H7 (cell line): Measurements from ENCODE around the gene APMAP. TPM values are rescaled to one million over a fixed set of nuclear protein-coding genes. Genes with fewer than 3 reads are reported as not detected.

ENCODE experiments used
- DNase-seq: peaks from one replicate; pipeline ENCODE4 v3.0.0; 2012
- H3K27me3 ChIP-seq: 2 replicates; pipeline ENCODE4 v1.6.0; 2011; ENCODE audit warnings: mild to moderate bottlenecking, low read length; ENCODE audit not compliant: control insufficient read depth, insufficient read depth
- H3K36me3 ChIP-seq: replicated peaks from 2 replicates; pipeline ENCODE4 v1.5.1; 2011; ENCODE audit warnings: low read length; ENCODE audit not compliant: control insufficient read depth, insufficient read depth
- H3K4me3 ChIP-seq: 2 replicates; pipeline ENCODE4 v1.5.1; 2011; ENCODE audit warnings: low read depth, mild to moderate bottlenecking, control low read depth, low read length, moderate library complexity; ENCODE audit not compliant: insufficient read depth
- total RNA-seq: library from RNA; depleted of rRNA; stranded (reverse); fragments of >200 nt; shearing (Covaris generic); gene quantifications from 2 replicates; pipeline ENCODE4 v1.2.3, GENCODE V29; 2014

APMAP gene
- total RNA-seq, 1 experiment from 2014 or later = 63.5 TPM

GRCh38 chr20:25017257-25017803 lies 24.8 kb upstream of the APMAP start:
- Histone ChIP-seq H3K27me3 (no peaks in the 10 kb centered on the region), H3K4me3 (no peak overlapping the region), H3K36me3 (no peaks in the 10 kb centered on the region)
- peak; percentile 71 for DNase-seq

DNA sequence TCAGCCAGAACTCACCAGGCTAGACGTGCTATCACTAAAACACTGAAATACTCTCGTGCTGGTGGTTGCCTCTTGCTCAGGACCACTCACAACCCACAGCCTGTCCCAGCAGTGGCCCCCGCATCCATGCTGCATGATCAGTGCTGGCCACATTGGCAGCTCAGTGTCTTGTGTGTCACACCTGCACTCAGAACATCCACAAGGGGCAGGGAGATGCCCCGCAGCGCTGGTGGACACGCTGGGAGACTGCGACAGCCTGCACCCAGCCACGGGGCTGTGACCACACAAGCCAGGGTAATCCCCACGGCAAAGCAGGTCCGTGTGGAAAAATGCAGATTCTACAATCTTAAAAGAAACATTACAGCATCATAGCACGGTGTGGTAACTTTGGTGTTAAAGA lies 23.9 kb upstream of the APMAP start:
- no peaks in the 10 kb centered on the region for H3K36me3 ChIP-seq
- no peak for DNase-seq
- H3K4me3 ChIP-seq = no peak overlapping the region
- H3K27me3 ChIP-seq = no peaks in the 10 kb centered on the region

- Histone ChIP-seq H3K27me3 (no peaks in the 10 kb centered on the region), H3K4me3 (no peak overlapping the region), H3K36me3 (no peaks in the 10 kb centered on the region)
- no peak for DNase-seq
Measured at GRCh38 chr20:25015986-25016385, 23.4 kb upstream of the APMAP start.

DNA sequence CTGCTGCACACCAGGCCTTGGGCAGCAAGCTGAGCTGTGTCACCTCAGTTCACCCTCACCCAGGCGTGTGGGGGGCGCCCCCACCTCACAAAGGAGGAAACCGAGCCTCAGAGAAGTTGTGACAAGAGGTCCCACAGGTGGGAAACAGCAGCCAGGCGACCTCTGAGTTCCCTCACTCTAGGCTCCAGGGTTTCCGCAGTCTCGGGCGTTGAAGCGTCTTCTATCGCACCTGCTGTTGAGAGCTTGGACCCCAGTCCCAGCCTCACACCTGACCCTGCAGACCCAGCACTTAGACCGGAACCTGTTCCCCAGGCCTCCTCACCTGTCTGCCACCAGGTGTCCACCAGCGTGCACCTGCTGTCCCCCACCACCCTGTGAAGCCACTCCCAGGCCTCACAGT lies 22.3 kb upstream of the APMAP start:
- Histone ChIP-seq H3K4me3 (no peak overlapping the region), H3K36me3 (no peaks in the 10 kb centered on the region), H3K27me3 (no peaks in the 10 kb centered on the region)
- no peak for DNase-seq

DNA sequence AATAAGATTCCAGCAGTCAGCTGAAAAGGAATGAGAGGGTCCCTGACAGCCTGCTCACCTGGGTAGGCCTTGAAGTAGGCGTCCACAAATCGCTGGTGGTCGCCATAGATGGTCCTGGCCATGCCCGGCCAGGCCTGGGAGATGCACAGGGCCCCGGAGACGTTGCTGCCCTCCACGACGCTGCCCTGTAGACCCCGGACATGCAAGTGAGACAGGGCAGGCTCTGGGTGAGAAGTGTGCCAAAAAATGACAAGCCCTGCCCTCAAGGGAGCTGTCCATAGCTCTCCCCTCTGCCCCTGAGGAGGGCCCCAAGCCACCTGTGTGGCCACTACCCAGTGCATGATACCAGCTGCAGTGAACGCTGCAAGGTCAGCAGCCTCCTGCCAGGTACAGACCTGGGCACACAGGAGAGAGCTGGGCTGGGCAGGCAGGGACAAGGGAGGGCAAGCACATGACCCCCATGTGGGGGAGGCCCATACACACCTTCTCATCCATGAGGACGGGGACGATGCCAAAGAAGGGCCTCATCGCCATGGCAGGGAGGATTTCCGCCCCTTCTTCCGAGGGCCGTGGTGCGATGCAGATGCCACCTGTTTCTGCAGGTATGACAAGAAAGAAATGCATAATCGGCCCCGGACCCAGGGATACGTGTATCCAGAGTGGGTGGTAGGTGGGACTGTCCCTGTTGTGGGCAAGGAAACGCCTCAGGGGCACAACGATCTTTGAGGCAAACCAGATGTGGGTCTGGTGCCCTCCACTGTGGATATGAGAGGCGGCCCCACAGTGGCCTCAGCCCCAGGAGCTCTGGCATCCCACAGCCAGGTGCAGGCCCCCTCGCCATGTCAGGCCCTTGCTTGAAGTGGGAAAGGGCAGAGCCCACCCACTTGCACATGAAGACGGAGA lies 21.2 kb upstream of the APMAP start:
- Histone ChIP-seq H3K27me3 (no peaks in the 10 kb centered on the region), H3K36me3 (no peaks in the 10 kb centered on the region), H3K4me3 (no peak overlapping the region)
- DNase-seq = no peak

DNA sequence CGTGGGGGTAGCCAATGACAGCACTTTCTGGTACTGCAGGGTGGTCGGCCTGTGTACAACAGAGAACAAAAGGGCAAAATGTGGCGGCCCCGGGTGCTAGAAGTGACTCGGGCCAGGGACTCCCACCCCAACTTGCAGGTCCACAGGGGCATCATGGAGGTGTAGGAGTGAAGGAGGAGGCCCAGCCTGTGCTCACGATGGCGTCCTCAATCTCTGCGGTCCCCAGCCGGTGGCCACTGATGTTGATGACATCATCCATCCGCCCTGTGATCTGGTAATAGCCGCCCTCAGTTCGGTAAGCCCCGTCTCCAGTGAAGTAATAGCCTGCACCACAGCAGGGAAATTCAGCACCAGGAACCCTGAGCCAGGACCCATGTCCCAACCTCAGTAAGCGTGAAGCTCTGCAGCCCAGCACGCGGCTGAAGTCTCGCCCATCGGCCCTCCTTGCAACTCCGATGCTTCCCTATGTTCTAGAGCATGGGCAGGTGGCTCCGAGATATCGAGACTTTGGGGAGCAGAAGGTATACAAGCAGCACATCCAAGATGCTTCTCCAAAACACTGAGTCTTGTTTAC lies 20.2 kb upstream of the APMAP start:
- H3K27me3 ChIP-seq = no peaks in the 10 kb centered on the region
- H3K36me3 ChIP-seq = no peaks in the 10 kb centered on the region
- no peak overlapping the region for H3K4me3 ChIP-seq
- DNase-seq = no peak

GRCh38 chr20:25011831-25012241 lies 19.3 kb upstream of the APMAP start:
- no peak overlapping the region for H3K4me3 ChIP-seq

GRCh38 chr20:25011261-25011660 lies 18.7 kb upstream of the APMAP start:
- H3K4me3 ChIP-seq = no peak overlapping the region
- no peak for DNase-seq
- no peaks in the 10 kb centered on the region for H3K36me3 ChIP-seq
- H3K27me3 ChIP-seq = no peaks in the 10 kb centered on the region

More at GRCh38 chr20:25011831-25012241, 19.3 kb upstream of the APMAP start:
- Histone ChIP-seq H3K36me3 (no peaks in the 10 kb centered on the region), H3K27me3 (no peaks in the 10 kb centered on the region)
- no peak for DNase-seq

DNA sequence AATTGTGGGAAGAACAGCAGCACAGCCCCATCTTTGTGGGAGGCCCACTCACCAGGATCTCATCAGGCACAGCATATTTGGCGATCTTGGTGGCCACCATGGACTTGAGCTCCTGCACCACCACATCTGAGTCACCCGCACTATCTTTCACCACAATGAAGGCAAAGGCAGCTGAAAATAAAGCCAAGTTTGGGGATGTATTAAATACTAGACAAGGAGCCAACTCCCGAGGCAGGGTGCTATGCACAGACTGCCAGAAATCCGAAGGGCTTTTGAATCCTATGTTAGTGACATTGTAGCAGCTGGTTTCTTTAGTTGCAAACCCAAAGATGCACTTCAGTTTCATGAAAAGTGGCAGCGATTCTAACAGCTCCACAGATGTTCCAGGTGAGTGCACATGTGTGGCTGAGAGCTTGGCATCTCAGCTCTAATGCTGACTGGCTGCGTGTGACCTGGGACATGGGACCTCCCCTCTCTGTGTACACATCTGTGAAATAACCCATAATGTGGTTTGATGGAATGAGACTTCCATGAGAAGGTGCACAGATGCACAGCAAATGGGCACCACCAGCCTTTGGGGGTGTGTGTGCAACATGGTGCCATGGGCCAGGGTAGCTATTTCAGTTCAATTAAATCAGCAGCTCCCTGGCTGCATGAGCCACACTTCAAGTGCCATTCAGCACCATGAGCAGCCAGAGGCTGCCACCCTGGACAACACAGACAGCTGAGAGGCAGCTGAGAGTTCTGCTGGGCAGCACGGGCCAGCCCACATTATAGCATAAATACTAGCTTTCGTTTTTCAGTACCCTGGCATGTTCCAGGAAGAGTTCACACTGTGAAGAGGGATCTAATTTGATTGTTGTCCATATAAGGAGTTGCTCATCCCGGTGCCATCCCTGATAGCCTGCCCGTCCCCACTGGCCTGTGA lies 16.9 kb upstream of the APMAP start:
- DNase-seq = no peak
- Histone ChIP-seq H3K36me3 (no peaks in the 10 kb centered on the region), H3K4me3 (no peak overlapping the region), H3K27me3 (no peaks in the 10 kb centered on the region)

DNA sequence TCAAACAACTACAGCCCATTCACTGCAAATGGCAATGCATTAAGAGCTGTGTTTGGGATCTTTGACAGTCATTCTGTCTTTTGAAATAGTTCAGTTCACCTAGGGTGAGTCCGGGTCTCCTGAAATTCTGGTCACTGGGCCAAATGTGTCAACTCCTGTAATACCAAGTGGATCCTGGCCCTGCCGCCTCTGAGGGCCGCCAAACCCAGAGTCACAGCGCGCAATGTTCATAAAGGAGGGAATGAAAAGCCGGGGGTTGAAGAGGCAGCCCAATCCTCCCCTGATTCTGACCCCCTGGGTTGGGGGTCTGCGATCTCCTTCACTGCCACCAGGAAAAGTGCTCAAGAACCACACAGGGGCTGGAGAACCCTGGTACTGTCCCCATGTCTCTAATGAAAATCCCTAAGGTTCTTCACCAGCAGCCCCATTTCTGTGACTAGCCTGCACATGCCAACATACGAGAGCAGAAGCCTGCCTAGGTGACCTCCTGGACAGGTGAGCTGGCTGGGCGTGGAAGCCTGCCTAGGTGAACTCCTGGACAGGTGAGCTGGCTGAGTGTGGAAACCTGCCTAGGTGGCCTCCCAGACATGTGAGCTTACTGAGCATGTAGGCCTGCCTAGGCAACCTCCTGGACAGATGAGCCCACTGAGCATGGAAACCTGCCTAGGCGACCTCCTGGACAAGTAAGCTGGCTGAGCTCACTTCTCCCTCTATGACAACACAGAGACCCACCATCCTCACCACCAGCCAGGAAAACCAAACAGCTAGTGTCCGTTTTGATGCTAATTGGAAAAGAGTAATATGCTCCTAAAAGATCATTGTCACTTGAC lies 16.1 kb upstream of the APMAP start:
- DNase-seq = no peak
- Histone ChIP-seq H3K36me3 (no peaks in the 10 kb centered on the region), H3K27me3 (no peaks in the 10 kb centered on the region), H3K4me3 (no peak overlapping the region)

DNA sequence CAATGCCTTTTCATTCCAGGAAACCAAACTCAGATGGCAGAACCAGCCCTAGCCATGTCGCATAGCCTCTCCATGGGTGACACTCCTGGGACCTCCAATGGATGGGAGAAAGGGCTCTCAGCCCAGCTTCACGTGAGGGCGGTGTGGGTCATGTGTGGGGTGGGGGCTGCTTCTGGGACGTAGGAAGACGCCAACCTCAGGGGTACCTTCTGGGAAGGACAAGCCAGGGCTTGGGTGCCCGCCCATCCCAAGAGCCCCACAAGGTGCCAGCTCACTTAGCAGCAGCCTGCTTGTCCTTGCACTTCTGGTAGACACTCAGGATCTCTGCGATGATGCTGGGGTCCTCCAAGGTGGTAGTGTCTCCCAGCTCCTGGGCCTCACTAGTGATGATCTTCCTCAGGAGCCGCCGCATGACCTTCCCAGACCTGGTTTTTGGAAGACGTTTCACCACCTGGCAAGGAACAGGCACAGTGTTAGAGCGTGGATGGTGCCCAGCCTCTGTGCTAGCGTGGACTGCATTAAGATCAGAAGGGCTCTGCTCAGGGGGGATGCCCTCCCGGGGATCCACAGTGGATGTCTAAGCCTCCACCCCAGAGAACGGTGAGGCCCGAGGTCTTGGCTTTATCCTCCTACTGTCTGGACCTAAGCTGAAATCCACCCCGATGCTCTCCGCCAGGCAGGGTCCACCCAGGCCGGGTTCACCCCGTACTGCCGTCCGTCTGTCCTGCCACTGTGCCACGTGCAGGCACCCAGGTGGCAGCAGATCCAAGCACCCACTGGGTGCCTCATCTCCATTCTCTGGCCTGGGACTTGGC lies 15.1 kb upstream of the APMAP start:
- DNase-seq = no peak
- Histone ChIP-seq H3K4me3 (no peak overlapping the region), H3K36me3 (no peaks in the 10 kb centered on the region), H3K27me3 (no peaks in the 10 kb centered on the region)

GRCh38 chr20:25006431-25007167 lies 14.0 kb upstream of the APMAP start:
- no peaks in the 10 kb centered on the region for H3K27me3 ChIP-seq
- no peaks in the 10 kb centered on the region for H3K36me3 ChIP-seq
- H3K4me3 ChIP-seq = no peak overlapping the region
- DNase-seq = no peak

- DNase-seq = no peak
- H3K27me3 ChIP-seq = no peaks in the 10 kb centered on the region
- no peaks in the 10 kb centered on the region for H3K36me3 ChIP-seq
- H3K4me3 ChIP-seq = no peak overlapping the region
Measured at GRCh38 chr20:25005661-25006060, 13.1 kb upstream of the APMAP start.
